ENCODE measurements around the gene LDB3. TPM values are rescaled to one million over a fixed set of nuclear protein-coding genes. Genes with fewer than 3 reads are reported as not detected.

Gene LDB3
- total and polyA plus RNA-seq, 9 of the 15 experiments (the other 6 are each of a cell fraction or from before 2014, with no cell fraction given), result 0.03 TPM; not detected in 8

GRCh38 chr10:86685416-86685815 lies 17.1 kb downstream of the LDB3 start (continued):
- TF ChIP-seq SIN3A (IDR thresholded peaks at IDR 0.05; ENCODE audit: borderline replicate concordance in 2 of 2, control insufficient read depth in 1 of 2, low read depth in 2 of 2, low read length in 2 of 2) (no peak), USF1 (CRISPR knock-in tag; IDR thresholded peaks at IDR 0.05) (no peak), ZBTB49 (CRISPR knock-in tag; IDR thresholded peaks at IDR 0.05; ENCODE audit: borderline replicate concordance) (no peak), JUNB (CRISPR knock-in tag; conservative IDR thresholded peaks at IDR 0.05) (no peak), PRDM10 (IDR thresholded peaks at IDR 0.05; ENCODE audit: partially characterized antibody) (no peak), ZNF740 (CRISPR knock-in tag; IDR thresholded peaks at IDR 0.05) (no peak), ZNF740 (tag; IDR thresholded peaks at IDR 0.05) (no peak), PCBP1 (IDR thresholded peaks at IDR 0.05; ENCODE audit: low read depth, low read length, poor library complexity, severe bottlenecking) (no peak)
